HEK293 (cell line): ENCODE results near the gene SRCIN1.

ENCODE experiments used
- MEIS1 ChIP-seq: sonication (generic); formaldehyde crosslinking; IDR thresholded peaks from 2 replicates; pipeline ENCODE4 v1.8.1; 2022; ENCODE audit warnings: missing genetic modification reagents, mild to moderate bottlenecking, borderline replicate concordance
- ZNF138 ChIP-seq: fragments of 450-650 bp; formaldehyde crosslinking; IDR thresholded peaks from 2 replicates; pipeline ENCODE4 v1.5.1; 2016; ENCODE audit warnings: missing biosample characterization, missing genetic modification characterization, borderline replicate concordance

DNA sequence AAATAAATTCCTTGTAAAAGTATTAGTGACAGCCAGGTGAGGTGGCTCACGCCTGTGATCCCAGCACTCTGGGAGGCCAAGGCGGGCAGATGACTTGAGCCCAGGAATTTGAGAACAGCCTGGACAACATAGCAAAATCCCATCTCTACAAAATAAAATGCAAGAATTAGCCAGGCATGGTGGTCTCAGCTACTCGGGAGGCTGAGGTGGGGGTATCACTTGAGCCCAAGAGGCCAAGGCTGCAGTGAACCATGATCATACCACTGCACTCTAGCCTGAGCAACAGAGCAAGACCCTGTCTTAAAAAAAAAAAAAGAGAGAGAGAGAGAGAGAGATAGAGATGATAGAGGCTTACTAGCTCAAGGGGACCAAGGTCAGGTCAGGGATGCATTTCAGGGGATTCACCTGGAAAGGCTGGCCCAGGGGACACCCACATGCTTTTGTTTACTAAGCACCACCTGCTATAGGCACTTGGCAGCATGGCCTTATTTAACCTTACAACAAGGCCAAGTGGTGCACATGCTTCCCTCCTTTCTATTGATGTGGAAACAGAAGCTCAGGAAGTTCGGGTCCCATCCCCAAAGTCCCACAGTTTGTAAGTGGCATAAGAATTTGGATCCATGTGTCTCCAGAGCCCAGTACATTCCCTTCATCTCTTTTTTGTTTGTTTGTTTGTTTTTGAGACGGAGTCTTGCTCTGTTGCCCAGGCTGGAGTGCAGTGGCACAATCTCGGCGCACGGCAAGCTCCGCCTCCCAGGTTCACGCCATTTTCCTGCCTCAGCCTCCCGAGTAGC is 12.4 kb upstream of the SRCIN1 start:
- TF ChIP-seq ZNF138 (tag by site-specific recombination) (no peak), MEIS1 (CRISPR knock-in tag) (no peak)
